ENCODE results near the gene STK40.

STK40 gene

DNA sequence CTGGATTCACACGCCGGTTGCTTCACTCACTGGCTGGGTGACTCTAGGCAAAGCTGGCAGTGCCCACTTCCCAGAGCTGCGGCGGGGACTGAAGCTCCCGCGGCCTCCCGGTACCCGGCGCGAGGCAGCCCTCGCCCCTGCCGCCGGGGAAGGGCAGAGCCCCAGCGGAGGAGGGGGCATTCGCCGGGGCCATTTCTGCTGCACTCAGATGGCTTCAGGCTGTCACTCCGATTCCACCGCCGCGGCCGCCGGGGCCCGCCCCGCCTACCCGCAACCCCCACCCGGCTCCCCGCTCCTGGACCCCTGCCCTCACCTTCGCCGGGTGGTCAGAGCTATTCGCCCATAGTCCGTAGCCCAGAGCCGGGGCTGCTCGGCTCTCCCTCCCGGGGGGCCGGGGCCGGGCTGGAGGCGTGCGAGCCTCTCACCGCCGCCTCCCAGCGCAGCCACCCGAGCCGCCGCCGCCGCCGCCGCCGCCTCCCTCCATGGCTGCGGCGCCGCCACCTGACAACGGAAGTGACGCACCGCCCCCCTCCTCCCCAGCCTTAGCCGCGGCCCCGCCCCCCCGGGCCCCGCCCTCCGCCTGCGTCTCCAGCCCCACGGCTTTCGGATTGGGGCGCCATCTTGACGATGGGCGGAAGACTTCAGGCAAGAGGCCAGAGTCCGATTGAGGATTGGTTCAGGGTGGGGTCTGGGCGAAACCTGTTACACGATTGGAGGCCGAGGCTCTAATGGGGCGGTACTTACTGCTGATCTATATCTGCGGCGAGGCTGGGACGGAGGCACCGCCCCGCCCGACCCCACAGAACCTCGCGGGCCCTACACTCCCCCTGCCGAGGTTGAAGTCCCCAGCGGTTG is at the start of gene STK40:
Gene STK40 (minus strand): TSS at position 515 of the 855 bp plus-strand sequence. CDS start 24,592 bp downstream, outside the sequence.
- peak; percentile 95 to 98 for DNase-seq (ENCODE audit: extremely low read depth in 1 of 2, low read depth in 1 of 2)

- DNase-seq (ENCODE audit: extremely low read depth in 1 of 2, low read depth in 1 of 2) = no peak
Measured at GRCh38 chr1:36433102-36433501, 47.4 kb upstream of the STK40 start.

GRCh38 chr1:36432616-36433015 is 46.9 kb upstream of the STK40 start:
- DNase-seq (ENCODE audit: extremely low read depth in 1 of 2, low read depth in 1 of 2) = no peak

DNA sequence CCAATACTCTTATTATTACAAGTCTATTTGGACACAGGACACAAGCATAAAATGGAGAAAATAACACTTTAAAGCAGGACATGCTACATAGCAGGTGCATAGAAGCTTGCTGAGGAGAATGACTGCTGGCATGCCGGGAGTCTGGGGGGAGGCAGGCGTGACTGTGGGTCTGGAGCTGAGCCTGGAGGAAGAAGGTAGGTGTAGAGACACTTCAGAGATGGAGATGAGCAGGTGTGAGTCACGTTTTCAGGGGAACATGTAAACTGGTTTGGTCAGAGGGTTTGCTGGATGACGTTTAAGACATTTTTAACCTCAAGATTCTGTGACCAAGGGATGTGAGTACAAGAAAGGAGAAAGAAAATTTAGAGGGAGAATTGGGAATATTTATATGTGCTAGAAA is 40.1 kb upstream of the STK40 start:
- DNase-seq (ENCODE audit: extremely low read depth in 1 of 2, low read depth in 1 of 2) = no peak

DNA sequence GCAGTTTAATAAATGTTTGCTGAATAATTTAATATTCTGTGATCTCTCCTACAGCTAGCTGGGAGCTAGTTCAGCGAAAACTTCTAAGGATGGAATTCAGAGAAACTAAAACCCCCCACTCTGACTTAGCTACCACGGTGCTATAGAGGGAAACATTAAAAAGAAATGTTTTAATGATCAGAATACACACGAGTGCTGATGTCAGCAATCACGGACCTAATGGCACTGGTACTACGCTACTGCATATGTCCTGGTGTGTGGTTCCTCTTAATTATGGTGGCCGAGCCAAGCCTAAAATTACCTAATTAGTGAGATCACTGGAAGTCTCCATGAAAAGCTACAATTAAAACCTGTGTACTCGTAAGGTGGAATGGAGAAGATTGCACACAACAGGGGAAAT is 35.9 kb upstream of the STK40 start:
- DNase-seq (ENCODE audit: extremely low read depth in 1 of 2, low read depth in 1 of 2) = no peak

- peak; percentile 74 to 85 for DNase-seq (ENCODE audit: extremely low read depth in 1 of 2, low read depth in 1 of 2)
Measured at GRCh38 chr1:36420836-36421317, 35.2 kb upstream of the STK40 start.

GRCh38 chr1:36420409-36420808 is 34.7 kb upstream of the STK40 start:
- no peak for DNase-seq (ENCODE audit: extremely low read depth in 1 of 2, low read depth in 1 of 2)

DNA sequence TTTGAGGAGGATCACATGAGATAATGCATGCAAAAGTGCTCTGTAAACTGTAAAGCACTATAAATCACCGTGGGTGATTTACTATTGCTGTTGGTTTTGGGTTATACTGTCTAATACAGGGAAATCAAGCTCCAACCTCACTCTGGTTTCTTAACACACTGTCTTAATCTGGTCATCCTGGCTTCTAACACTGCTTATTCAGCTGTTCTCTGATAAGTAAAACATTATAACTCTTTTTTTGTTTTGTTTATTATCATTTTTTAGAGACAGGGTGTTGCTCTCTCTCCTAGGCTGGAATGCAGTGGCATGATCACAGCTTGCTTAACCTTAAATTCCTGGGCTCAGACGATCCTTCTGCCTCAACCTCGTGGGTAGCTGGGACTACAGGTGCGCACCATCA is 33.8 kb upstream of the STK40 start:
- no peak for DNase-seq (ENCODE audit: extremely low read depth in 1 of 2, low read depth in 1 of 2)

- DNase-seq (ENCODE audit: extremely low read depth in 1 of 2, low read depth in 1 of 2) = no peak
Measured at GRCh38 chr1:36419140-36419539, 33.4 kb upstream of the STK40 start.

DNA sequence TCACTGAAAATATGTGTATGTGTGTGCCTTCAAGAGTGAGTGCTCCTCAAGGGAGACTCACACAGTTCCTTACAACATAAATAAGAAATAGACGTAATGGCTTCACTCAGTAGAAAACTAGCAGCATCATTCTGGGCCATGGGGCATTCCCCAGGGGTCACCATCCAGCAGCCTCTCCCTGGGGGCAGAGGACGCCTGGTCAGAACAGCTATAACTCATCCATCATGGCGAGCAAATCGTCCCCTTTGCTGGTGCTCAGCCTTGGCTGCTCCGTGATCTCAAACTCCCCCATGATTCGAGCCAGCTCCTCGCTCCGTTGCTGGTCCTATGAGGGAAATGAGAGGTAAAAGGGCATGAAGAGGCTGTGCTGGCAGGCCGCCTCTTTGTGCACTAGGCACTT is 32.2 kb upstream of the STK40 start:
- no peak for DNase-seq (ENCODE audit: extremely low read depth in 1 of 2, low read depth in 1 of 2)

- DNase-seq (ENCODE audit: extremely low read depth in 1 of 2, low read depth in 1 of 2) = no peak
Measured at GRCh38 chr1:36415661-36416326, 30.1 kb upstream of the STK40 start.

- no peak for DNase-seq (ENCODE audit: extremely low read depth in 1 of 2, low read depth in 1 of 2)
Measured at GRCh38 chr1:36414384-36414783, 28.7 kb upstream of the STK40 start.

DNA sequence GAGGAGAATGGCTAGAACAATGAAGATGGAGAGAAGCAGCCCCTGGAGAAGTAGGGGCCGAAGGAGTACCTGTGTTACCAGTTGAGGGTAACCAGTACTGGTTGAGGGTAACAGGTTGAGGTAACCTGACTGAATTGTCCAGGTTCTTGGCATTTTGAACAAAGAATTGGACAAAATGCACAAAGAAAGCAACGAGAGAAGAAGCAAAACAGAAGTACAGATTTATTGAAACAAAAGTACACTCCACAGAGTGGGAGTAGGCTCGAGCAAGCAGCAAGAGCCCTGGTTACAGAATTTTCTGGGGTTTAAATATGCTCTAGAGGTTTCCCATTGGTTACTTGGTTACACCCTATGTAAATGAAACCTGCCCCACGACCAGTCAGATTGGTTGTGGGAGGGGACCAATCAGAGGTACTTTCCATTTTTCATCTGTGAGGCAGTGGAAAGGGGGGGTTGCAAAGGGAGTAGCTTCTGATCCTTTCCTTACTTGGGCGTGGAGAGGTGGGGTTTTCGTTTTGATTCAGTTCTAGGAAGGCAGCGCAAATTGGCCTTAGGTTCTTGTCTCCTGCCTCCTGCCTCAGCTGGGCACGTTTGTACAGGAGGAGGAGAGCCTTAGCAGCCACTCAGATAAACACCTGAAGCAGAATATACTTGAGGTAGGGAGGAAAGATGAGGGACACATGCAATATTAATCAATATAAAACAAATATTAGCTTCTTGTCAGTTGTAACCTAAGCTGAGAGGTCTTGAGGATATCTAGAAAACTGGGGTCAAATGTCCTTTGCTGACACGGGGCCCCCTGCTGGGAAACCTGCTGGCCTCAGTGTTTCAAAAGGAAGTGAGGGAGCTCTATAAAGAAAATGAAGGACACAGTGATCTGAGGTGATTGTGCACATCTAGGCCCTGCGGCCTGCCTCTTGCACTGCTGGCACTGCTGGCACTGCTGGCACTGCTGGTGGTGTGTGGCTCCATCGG is 26.2 kb upstream of the STK40 start:
- no peak for DNase-seq (ENCODE audit: extremely low read depth in 1 of 2, low read depth in 1 of 2)

GRCh38 chr1:36408479-36408878 is 22.8 kb upstream of the STK40 start:
- DNase-seq (ENCODE audit: extremely low read depth in 1 of 2, low read depth in 1 of 2) = no peak

GRCh38 chr1:36406440-36406839 is 20.7 kb upstream of the STK40 start:
- no peak for DNase-seq (ENCODE audit: extremely low read depth in 1 of 2, low read depth in 1 of 2)

DNA sequence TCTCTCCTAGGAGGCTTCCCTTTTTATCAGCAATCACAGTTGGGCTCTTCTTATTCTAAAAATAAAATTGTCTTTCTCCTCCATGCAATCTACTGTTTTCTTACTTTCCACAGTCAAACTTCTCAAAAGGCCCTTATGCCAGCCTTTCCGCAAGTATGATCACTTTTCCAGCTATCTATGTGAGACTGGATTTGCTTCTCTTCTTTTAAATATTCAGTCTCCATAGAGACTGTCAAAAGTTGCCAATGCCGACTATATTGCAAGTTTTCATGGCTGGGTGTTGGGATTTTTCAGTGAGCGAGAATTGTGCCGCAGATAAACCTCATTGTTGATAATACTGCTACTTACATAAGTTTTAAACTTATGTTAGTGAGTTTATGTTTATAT is 16.8 kb upstream of the STK40 start:
- no peak for DNase-seq (ENCODE audit: extremely low read depth in 1 of 2, low read depth in 1 of 2)

GRCh38 chr1:36401602-36402503 is 16.1 kb upstream of the STK40 start:
- no peak for DNase-seq (ENCODE audit: extremely low read depth in 1 of 2, low read depth in 1 of 2)

DNA sequence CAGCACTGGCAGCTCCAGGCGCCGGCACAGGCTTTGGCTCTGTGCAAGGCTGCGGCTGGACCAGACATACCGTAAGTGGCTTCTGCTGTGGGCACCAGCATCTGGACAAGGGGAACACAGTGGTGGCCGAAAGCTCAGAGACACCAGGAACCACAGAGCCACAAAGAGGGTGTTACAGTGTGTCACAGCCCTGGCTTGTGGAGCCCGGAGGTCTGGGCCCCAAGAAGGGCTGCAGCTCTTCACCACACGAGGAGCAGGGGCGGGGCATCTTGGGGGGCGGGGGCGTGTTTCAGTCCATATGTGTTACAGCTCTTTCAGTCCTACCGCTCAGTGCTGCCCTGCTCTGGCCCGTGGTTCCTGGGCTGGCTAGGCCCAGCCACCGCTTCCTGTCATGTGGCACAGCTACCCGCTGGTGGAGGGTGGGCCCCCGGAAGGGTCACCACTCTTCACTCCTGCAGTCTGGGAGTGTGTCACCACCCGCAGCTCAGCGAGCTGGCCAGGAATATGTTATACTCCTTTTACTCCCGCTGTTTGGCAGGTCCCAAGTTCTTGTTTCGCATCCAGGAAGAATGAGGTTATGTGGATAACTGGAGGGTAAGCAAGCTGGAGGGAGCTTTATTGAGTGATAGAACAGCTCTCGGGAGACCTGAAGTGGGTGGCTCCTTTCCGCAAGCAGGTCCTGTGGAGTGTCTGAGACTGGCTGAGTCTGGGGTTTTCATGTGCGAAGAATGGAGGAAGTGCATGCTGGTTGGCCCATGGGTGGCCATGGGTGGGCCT is 15.3 kb upstream of the STK40 start:
- DNase-seq (ENCODE audit: extremely low read depth in 1 of 2, low read depth in 1 of 2) = peak in 1 of 2 donors; percentile 21

DNA sequence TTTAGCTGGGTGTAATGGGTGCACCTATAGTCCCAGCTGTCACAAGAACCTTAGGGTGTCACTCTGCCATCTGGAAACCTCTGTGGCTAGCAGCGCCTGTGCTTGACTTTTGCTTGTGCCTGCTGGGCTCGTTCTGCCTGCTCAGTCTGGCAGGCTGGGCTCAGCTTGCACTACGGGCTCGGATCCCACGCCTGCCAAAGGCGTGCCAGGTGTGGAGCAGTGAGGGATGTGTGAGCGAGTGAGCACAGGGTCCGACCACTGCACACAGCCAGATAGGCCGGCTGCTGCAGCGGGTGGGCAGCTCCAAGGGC is 14.7 kb upstream of the STK40 start:
- no peak for DNase-seq (ENCODE audit: extremely low read depth in 1 of 2, low read depth in 1 of 2)

Data from activated CD8-positive, alpha-beta memory T cell treated with anti-CD3 and anti-CD28 coated beads for 1 hour (primary cell).